Stimulated activated CD4-positive, alpha-beta T cell treated with anti-CD3 and anti-CD28 coated beads, Interleukin-4, amount 100 ng/mL, for 1 hour (primary cell): ENCODE results near the gene NBEA.
"Not testable (repeated sequence)": the region's sequence is repeated elsewhere in the genome, so short reads cannot be mapped to it uniquely, and the experiment has no call there.

Source experiments
- DNase-seq: peaks from one replicate; pipeline ENCODE4 v3.0.0-alpha.2; 2020

Gene NBEA

DNA sequence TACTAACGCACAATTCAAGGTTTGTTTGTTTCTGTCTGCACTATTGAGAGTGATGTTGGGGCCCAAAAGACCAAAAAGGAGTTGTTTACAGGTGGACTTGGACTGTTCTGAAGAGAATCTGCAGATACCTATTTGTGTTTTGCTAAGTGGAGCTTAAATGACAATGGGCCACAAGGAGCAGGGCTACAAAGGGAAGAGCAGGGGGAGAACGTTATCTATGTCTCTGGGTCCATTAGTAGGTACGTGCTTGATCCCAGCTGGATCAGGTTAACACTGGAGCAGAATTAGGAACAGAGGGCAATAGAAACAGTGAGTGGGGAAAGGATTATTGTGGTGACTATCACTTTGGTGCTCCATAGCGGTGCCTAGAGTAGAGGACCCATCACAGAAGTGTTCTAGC is 22.5 kb downstream of the NBEA start:
- no peak for DNase-seq

GRCh38 chr13:34967851-34968562 is 25.9 kb downstream of the NBEA start:
- DNase-seq, result no peak

GRCh38 chr13:34969539-34969938 is 27.5 kb downstream of the NBEA start:
- not testable (repeated sequence) for DNase-seq

GRCh38 chr13:34970961-34971360 is 28.9 kb downstream of the NBEA start:
- no peak for DNase-seq

DNA sequence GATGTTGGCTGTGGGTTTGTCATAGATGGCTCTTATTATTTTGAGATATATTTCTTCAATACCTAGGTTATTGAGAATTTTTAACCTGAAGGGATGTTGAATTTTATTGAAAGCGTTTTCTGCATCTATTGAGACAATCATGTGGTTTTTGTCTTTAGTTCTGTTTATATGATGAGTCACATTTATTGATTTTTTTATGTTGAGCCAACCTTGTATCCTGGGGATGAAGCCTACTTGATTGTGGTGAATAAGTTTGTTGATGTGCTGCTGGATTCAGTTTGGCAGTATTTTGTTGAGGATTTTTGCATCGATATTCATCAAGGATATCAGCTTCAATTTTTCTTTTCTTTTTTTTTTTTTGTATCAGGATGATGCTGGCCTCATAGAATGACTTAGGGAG is 29.4 kb downstream of the NBEA start:
- no peak for DNase-seq

- DNase-seq, result not testable (repeated sequence)
Measured at GRCh38 chr13:34985199-34985598, 43.1 kb downstream of the NBEA start.

DNA sequence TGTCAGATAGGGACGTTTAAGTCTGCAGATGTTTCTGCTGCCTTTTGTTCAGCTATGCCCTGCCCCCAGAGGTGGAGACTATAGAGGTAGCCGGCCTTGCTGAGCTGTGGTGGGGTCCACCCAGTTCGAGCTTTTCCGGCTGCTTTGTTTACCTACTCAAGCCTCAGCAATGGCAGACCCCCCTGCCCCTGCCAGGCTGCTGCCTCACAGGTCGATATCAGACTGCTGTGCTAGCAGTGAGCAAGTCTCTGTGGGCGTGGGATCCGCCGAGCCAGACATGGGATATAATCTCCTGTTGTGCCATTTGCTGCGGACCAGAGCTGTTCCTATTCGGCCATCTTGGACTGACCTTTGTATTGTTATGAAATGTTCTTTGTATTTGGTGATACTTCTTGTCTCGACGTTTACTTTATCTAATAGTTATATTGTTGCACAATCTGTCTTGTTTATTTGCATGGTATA is 46.3 kb downstream of the NBEA start:
- no peak for DNase-seq

DNA sequence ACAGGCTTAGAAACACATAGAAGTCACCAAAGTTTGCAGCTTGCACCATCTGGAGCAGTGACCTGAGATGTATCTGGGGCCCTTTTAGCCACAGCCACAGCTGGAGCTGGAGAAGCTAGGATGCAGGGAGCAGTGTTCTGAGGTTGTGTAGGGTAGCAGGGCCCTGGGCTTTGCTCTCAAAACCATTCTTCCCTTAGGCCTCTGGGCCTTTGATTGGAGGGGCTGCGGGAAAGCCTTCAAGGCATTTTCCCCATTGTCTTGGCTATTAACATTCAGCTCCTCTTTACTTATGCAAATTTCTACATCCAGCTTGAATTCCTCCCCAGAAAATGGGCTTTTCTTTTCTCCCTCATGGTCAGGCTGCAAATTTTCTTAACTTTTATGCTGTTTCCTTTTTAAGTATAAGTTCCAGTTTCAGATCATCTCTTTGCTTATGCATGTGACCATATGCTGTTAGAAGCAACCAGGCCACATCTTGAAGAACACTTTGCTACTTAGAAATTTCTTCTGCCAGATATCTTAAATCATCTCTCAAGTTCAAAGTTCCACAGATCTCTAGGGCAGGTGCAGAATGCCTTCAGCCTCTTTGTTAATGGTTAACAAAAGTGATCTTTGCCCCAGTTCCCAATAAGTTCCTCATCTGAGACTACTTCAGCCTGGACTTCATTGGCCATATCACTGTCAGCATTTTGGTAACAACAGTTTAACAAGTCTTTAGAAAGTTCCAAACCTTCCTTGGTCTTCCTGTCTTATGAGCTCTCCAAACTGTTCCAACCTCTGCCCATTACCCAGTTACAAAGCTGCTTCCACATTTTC is 48.5 kb downstream of the NBEA start:
- no peak for DNase-seq

DNA sequence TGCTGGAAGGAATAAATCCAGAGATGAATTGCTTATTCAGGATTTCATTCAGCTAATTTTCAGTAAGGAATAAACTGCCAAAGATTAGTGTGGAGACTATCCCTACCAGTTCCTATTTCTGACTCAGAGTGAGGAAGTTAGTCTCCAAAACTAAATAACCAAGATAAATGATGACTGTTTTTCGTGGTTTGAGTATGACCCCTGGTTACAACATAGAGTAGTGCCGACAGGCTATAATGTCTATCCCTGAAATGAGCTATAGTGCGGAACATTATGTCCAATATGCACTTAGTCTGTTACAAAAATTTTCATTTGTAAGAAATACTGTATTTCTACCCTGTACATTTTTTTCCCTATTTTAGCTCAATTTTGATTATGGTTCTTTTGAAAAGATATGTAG is 51.4 kb downstream of the NBEA start:
- no peak for DNase-seq

DNA sequence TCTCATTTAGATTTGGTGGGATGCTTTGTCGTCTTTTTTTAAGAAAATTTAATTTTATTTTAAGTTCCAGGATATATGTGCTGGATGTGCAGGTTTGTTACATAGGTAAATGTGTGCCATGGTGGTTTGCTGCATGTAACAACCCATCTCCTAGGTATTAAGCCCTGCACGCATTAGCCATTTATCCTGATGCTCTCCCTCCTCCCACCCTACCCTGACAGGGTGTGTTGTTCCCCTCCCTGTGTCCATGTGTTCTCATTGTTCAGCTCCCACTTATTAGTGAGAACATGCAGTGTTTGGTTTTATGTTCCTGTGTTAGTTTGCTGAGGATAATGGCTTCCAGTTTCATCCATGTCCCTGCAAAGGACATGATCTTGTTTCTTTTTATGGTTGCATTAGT is 61.7 kb downstream of the NBEA start:
- DNase-seq, result not testable (repeated sequence)

DNA sequence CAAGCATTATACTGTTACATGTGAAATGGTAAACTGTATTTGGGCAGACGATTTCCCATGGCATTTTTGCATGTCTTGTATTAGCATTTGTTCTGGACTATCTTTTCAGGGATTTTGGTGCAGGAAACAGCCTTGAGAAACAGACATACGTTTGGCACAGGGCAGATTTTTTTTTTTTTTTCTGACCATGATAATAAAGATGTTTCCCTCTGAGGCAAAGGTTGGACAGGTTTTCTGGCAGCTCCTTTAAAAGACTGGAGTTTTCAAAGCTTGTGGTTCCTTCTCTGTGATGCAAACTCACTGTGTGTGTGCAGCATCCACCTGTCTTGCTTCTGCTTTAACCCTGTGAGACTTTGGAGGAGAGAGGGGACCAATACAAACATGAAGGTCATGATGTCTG is 63.0 kb downstream of the NBEA start:
- no peak for DNase-seq

GRCh38 chr13:35014606-35015213 is 72.6 kb downstream of the NBEA start:
- DNase-seq, result no peak

- DNase-seq, result no peak
Measured at GRCh38 chr13:35016362-35017112, 74.5 kb downstream of the NBEA start.

DNA sequence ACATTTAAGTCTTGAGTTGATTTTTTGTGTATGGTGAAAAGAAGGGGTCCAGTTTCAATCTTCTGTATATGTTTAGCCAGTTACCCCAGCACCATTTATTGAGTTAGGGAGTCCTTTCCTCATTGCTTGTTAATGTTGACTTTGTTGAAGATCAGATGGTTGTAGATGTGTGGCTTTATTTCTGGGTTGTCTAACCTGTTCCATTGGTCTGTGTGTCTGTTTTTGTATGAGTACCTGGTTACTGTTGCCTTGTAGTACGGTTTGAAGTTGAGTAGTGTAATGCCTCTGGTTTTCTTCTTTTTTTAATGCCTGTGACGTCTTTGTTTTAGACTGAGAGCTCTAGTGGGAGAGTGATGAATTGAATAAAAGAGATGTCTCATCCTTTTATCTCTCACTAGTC is 83.2 kb downstream of the NBEA start:
- no peak for DNase-seq

DNA sequence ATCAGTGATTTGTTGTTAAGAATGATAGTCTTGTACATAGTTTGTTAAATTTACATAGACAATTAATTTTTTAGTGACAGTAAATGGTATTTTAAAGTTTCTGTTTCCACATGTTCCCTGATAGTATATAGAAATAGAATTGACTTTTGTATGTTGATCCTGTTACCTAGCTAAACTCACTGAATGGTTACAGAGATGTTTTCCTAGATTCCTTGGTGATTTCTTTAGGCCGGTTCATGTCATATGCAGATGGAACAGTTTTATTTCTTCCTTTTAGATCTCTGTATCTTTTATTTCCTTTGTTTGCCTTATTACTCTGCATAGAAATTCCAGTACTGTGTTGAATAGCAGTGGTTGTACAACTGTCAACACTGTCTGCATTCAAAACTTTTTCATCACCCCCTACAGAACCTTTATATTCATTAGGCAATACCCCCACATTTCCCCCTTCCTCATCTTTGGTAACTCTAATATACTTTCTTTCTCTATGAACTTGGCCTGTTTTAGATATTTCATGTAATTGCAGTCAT is 86.3 kb downstream of the NBEA start:
- no peak for DNase-seq

- no peak for DNase-seq
Measured at GRCh38 chr13:35039012-35039411, 96.9 kb downstream of the NBEA start.

DNA sequence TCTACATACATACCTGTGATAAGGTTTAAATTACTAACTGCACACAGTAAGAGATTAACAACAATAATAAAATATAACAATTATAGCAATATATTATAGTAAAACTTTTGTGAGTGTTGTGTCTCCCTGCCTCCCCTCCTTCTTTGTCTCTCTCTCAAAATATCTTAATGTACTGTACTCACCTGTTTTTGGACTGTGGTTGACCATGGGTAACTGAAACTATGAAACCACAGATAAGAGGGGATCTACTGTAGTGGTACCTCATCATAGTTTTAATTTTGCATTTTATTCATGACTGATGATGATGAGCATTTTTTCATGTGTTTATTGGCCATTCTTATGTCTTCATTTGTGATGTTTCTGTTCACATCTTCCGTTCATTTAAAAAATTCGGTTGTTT is 104.5 kb downstream of the NBEA start:
- no peak for DNase-seq

- no peak for DNase-seq
Measured at GRCh38 chr13:35055705-35056104, 113.6 kb downstream of the NBEA start.

- no peak for DNase-seq
Measured at GRCh38 chr13:35057858-35058257, 115.8 kb downstream of the NBEA start.

GRCh38 chr13:35058585-35058984 is 116.5 kb downstream of the NBEA start:
- DNase-seq, result not testable (repeated sequence)

- no peak for DNase-seq
Measured at GRCh38 chr13:35086667-35087066, 144.6 kb downstream of the NBEA start.

- DNase-seq, result no peak
Measured at GRCh38 chr13:35092251-35092650, 150.2 kb downstream of the NBEA start.

DNA sequence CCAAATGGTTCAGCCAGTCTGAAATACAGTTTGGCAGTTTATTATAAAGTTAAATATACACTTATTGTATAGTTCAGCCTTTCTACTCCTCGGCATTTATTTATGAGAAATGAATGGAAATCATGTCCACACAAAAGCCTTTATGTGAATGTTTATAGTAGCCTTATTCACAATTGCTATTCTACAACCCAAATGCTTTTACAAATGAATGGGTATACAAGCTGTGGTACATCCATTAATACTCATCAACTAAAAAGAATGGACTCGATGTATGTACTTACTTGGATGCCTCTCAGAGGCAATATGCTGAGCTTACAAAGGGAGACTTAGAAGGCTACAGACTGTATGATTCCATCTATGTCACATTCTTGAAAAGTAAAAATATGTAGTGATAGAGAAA is 150.7 kb downstream of the NBEA start:
- DNase-seq, result no peak
